WI38 (cell line): ENCODE measurements around the gene CCDC124.

ENCODE experiments used
- H3K4me3 ChIP-seq: 2 replicates; pipeline ENCODE4 v1.5.1; 2011; ENCODE audit warnings: low read depth, mild to moderate bottlenecking, control low read depth, low read length
- CTCF ChIP-seq: IDR thresholded peaks from 2 replicates; pipeline ENCODE4 v1.5.1; 2012; ENCODE audit warnings: low read depth, mild to moderate bottlenecking, control low read depth, low read length

The CCDC124 gene

DNA sequence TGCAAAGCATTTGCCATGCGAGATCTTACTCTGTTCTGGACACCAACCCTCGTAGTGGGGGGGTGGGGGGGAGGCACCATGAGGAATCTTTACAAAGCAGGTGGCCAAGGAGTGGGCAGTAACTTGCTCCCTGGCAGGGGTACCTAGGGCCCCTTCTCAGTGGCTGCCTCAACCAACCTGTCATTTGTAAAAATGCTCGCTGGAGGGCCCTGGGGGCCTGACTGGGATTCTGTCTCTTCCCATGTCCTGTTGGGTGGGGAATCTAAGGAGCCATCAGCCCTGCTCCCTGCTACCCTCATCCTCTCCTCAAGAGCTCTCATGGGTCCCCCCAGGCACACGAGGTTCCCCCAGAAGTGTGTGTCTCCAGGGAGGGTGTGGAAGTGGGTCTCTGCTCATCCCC, 35.5 kb downstream of the CCDC124 start:
- TF ChIP-seq CTCF: no peak
- no peak overlapping the region for H3K4me3 ChIP-seq

GRCh38 chr19:17969096-17969792, 36.4 kb downstream of the CCDC124 start:
- no peak for TF ChIP-seq CTCF
- H3K4me3 ChIP-seq: no peak overlapping the region

DNA sequence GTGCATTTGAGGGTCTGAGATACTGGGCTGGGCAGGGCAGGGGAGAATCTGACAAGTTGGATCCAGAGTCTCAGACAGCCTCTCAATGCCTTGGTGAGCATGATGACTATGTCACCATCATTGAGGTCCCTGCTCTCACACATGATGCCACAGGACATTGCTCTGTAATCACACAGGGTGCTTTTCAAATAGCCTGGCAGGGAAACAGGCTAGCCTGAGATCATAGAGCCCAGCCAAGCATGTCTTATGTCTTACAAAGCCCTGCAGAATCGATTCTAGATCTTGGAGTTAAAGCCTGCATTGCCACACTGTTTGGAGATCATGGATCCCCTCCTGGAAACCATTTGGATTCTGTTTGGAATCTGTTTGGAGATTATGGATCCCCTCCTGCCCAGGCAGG, 39.4 kb downstream of the CCDC124 start:
- TF ChIP-seq CTCF: no peak
- no peak overlapping the region for H3K4me3 ChIP-seq

GRCh38 chr19:17973759-17974158, 40.9 kb downstream of the CCDC124 start:
- no peak for TF ChIP-seq CTCF
- H3K4me3 ChIP-seq: no peak overlapping the region

DNA sequence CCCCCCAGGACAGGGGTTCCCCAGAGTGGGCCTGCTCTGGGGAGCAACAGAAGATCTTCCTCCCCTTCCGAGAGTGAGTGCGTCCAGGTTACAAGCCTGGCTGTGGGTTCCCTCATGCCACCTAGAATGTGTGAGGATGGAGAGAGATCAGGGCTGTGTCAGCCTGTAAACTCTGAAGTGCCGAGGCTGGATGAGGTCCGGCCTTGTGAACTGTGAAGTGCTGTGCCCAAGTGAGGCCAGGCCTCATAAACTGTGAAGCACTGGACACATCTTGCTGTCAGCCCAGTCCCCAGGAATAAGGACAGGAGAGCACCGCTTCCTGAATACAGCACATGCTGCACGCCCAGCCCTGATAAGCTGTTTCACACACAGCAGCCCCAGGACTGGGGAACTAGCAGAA, 41.7 kb downstream of the CCDC124 start:
- no peak overlapping the region for H3K4me3 ChIP-seq
- no peak for TF ChIP-seq CTCF

GRCh38 chr19:17975032-17975431, 42.2 kb downstream of the CCDC124 start:
- TF ChIP-seq CTCF: no peak
- no peak overlapping the region for H3K4me3 ChIP-seq

DNA sequence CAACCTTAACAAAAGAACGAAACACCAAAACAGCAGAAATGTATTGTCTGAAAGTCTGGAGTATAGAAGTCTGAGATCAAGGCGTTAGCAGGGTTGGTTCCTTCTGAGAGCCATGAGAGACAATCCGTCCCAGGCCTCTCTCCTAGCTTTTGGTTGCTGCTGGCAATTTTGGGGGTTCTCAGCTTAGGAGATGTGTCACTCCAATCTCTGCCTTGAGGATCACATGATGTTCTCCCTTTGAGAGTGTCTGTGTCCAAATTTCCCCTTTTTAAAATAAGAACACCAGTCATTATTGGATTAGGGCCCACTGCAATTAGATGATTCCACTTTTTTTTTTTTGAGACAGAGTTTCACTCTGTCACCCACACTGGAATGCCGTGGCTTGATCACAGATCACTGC, 44.2 kb downstream of the CCDC124 start:
- no peak for TF ChIP-seq CTCF
- no peak overlapping the region for H3K4me3 ChIP-seq
